Measurements from ENCODE around the gene ZNF165. TPM values are rescaled to one million over a fixed set of nuclear protein-coding genes. Genes with fewer than 3 reads are reported as not detected.
"Not testable (repeated sequence)": the region's sequence is repeated elsewhere in the genome, so short reads cannot be mapped to it uniquely, and the experiment has no call there.

Gene ZNF165
- total RNA-seq, result 0.29 and 0.44 TPM in 2 replicates

- intact Hi-C loops (cut with micrococcal nuclease), result loop anchor here (1.0 to 5.0 kb wide), 8 partner anchors 172 to 1484 kb away; partner anchors contain the start of genes ABT1, ZKSCAN4, ZNF184 and ZSCAN26
Measured at GRCh38 chr6:28080381-28080630, at the start of gene ZNF165. Gene ZNF165 (plus strand): TSS chr6:28080568. CDS start chr6:28085481, 4,913 bp downstream.

GRCh38 chr6:28053584-28053983, 26.8 kb upstream of the ZNF165 start:
- intact Hi-C loops (cut with micrococcal nuclease), result no loop called here

- intact Hi-C loops (cut with micrococcal nuclease), result no loop called here
Measured at GRCh38 chr6:28060405-28060804, 20.0 kb upstream of the ZNF165 start.

GRCh38 chr6:28064272-28064671, 16.1 kb upstream of the ZNF165 start:
- intact Hi-C loops (cut with micrococcal nuclease), result no loop called here

- intact Hi-C loops (cut with micrococcal nuclease), result no loop called here
Measured at GRCh38 chr6:28068067-28068466, 12.3 kb upstream of the ZNF165 start.

GRCh38 chr6:28070968-28071367, 9.4 kb upstream of the ZNF165 start:
- intact Hi-C loops (cut with micrococcal nuclease), result not testable (repeated sequence)

- intact Hi-C loops (cut with micrococcal nuclease), result no loop called here
Measured at GRCh38 chr6:28078050-28078449, 2.3 kb upstream of the ZNF165 start.

- intact Hi-C loops (cut with micrococcal nuclease), result no loop called here
Measured at GRCh38 chr6:28078836-28079235, 1.5 kb upstream of the ZNF165 start.

- intact Hi-C loops (cut with micrococcal nuclease), result loop anchor here (1.0 to 5.0 kb wide), 15 partner anchors 23 to 1484 kb away; partner anchors contain the start of genes ABT1, ZKSCAN4, ZKSCAN8 and ZNF184
Measured at GRCh38 chr6:28080631-28081485, 490 bp downstream of the ZNF165 start.

- intact Hi-C loops (cut with micrococcal nuclease), result loop anchor here (1.0 to 5.0 kb wide), 14 partner anchors 23 to 1485 kb away; partner anchors contain the start of genes ABT1, ZKSCAN4, ZKSCAN8 and ZNF184
Measured at GRCh38 chr6:28081486-28081751, 1.1 kb downstream of the ZNF165 start.

GRCh38 chr6:28082939-28083338, 2.6 kb downstream of the ZNF165 start:
- intact Hi-C loops (cut with micrococcal nuclease), result loop anchor here (5.0 kb wide), 3 partner anchors 169 to 934 kb away; partner anchors contain the start of gene ZKSCAN4

GRCh38 chr6:28089054-28089453, 8.7 kb downstream of the ZNF165 start:
- intact Hi-C loops (cut with micrococcal nuclease), result no loop called here

GRCh38 chr6:28090917-28091586, 10.7 kb downstream of the ZNF165 start:
- intact Hi-C loops (cut with micrococcal nuclease), result no loop called here

GRCh38 chr6:28102222-28102621, 21.9 kb downstream of the ZNF165 start:
- intact Hi-C loops (cut with micrococcal nuclease), result not testable (repeated sequence)

- intact Hi-C loops (cut with micrococcal nuclease), result not testable (repeated sequence)
Measured at GRCh38 chr6:28102699-28103098, 22.3 kb downstream of the ZNF165 start.

GRCh38 chr6:28104392-28105244, 24.2 kb downstream of the ZNF165 start:
- intact Hi-C loops (cut with micrococcal nuclease), result loop anchor here (1.0 kb wide), 4 partner anchors 20 to 252 kb away; partner anchors contain the start of gene ZSCAN16

- intact Hi-C loops (cut with micrococcal nuclease), result no loop called here
Measured at GRCh38 chr6:28105245-28105639, 24.9 kb downstream of the ZNF165 start.

- intact Hi-C loops (cut with micrococcal nuclease), result no loop called here
Measured at GRCh38 chr6:28107506-28107905, 27.1 kb downstream of the ZNF165 start.

GRCh38 chr6:28111964-28112363, 31.6 kb downstream of the ZNF165 start:
- intact Hi-C loops (cut with micrococcal nuclease), result no loop called here

- intact Hi-C loops (cut with micrococcal nuclease), result no loop called here
Measured at GRCh38 chr6:28115799-28116198, 35.4 kb downstream of the ZNF165 start.

GRCh38 chr6:28117386-28118050, 37.1 kb downstream of the ZNF165 start:
- intact Hi-C loops (cut with micrococcal nuclease), result no loop called here

Data from T-helper 1 cell treated with Interleukin-12 subunit alpha and Interleukin-12 subunit beta and Interleukin-4 antibody, amounts not matched to agents 30 ng/mL and 1 ng/mL, for 36 hours (primary cell).